Measurements from ENCODE around the gene FER. TPM values are rescaled to one million over a fixed set of nuclear protein-coding genes. Genes with fewer than 3 reads are reported as not detected.

FER gene
- total RNA-seq, 1 donor from 2014 or later = 19.2 TPM

- no peaks in the 10 kb centered on the region for H3K27me3 ChIP-seq
- H3K36me3 ChIP-seq = peaks cover 0 to 3% of the 10 kb centered on the region in 2 donors
- H3K4me1 ChIP-seq = no peaks in the 10 kb centered on the region
- DNase-seq (ENCODE audit: extremely low spot score in 2 of 2) = no peak
- TF ChIP-seq POLR2AphosphoS5 (IDR thresholded peaks at IDR 0.05; ENCODE audit: insufficient read depth in 1 of 2, low read depth in 1 of 2) (no peak), CTCF (IDR thresholded peaks at IDR 0.05) (no peak), POLR2A (IDR thresholded peaks at IDR 0.05) (no peak)
- H3K27ac ChIP-seq = no peak overlapping the region
- H3K4me3 ChIP-seq = no peak overlapping the region
- no peaks in the 10 kb centered on the region for H3K9me3 ChIP-seq
- intact Hi-C loops (cut with DNase I) = no loop called here
Measured at GRCh38 chr5:108946008-108946407, 198.3 kb downstream of the FER start.

GRCh38 chr5:108947164-108947563, 199.5 kb downstream of the FER start:
- peaks cover 0 to 3% of the 10 kb centered on the region in 2 donors for H3K36me3 ChIP-seq
- H3K4me1 ChIP-seq = no peaks in the 10 kb centered on the region
- H3K27ac ChIP-seq = no peak overlapping the region
- H3K9me3 ChIP-seq = no peaks in the 10 kb centered on the region
- H3K27me3 ChIP-seq = no peaks in the 10 kb centered on the region
- TF ChIP-seq CTCF (IDR thresholded peaks at IDR 0.05) (no peak), POLR2A (IDR thresholded peaks at IDR 0.05) (no peak), POLR2AphosphoS5 (IDR thresholded peaks at IDR 0.05; ENCODE audit: insufficient read depth in 1 of 2, low read depth in 1 of 2) (no peak)
- no peak for DNase-seq (ENCODE audit: extremely low spot score in 2 of 2)
- no peak overlapping the region for H3K4me3 ChIP-seq
- intact Hi-C loops (cut with DNase I) = no loop called here

GRCh38 chr5:108950276-108950675, 202.6 kb downstream of the FER start:
- no peak for DNase-seq (ENCODE audit: extremely low spot score in 2 of 2)
- H3K27ac ChIP-seq = no peak overlapping the region

GRCh38 chr5:108953940-108954339, 206.2 kb downstream of the FER start:
- Histone ChIP-seq H3K27me3 (no peaks in the 10 kb centered on the region), H3K9me3 (no peaks in the 10 kb centered on the region), H3K4me3 (no peak overlapping the region), H3K27ac (no peak overlapping the region), H3K4me1 (no peaks in the 10 kb centered on the region), H3K36me3 (no peaks in the 10 kb centered on the region)
- no peak for TF ChIP-seq POLR2AphosphoS5 (IDR thresholded peaks at IDR 0.05; ENCODE audit: insufficient read depth in 1 of 2, low read depth in 1 of 2)
- TF ChIP-seq POLR2A (IDR thresholded peaks at IDR 0.05) = no peak
- no peak for TF ChIP-seq CTCF (IDR thresholded peaks at IDR 0.05)
- intact Hi-C loops (cut with DNase I) = no loop called here
- DNase-seq (ENCODE audit: extremely low spot score in 2 of 2) = no peak

More at GRCh38 chr5:108950276-108950675, 202.6 kb downstream of the FER start:
- Histone ChIP-seq H3K4me3 (no peak overlapping the region), H3K4me1 (no peaks in the 10 kb centered on the region), H3K9me3 (no peaks in the 10 kb centered on the region), H3K27me3 (no peaks in the 10 kb centered on the region), H3K36me3 (peaks cover 0 to 3% of the 10 kb centered on the region in 2 donors)
- TF ChIP-seq POLR2A (IDR thresholded peaks at IDR 0.05) (no peak), CTCF (IDR thresholded peaks at IDR 0.05) (no peak)
- intact Hi-C loops (cut with DNase I) = no loop called here

GRCh38 chr5:108957333-108957732, 209.6 kb downstream of the FER start:
- intact Hi-C loops (cut with DNase I) = no loop called here
- no peaks in the 10 kb centered on the region for H3K36me3 ChIP-seq
- no peak overlapping the region for H3K4me3 ChIP-seq
- no peak for DNase-seq (ENCODE audit: extremely low spot score in 2 of 2)
- no peaks in the 10 kb centered on the region for H3K4me1 ChIP-seq
- TF ChIP-seq POLR2A (IDR thresholded peaks at IDR 0.05) (no peak), POLR2AphosphoS5 (IDR thresholded peaks at IDR 0.05; ENCODE audit: insufficient read depth in 1 of 2, low read depth in 1 of 2) (no peak), CTCF (IDR thresholded peaks at IDR 0.05) (no peak)
- no peak overlapping the region for H3K27ac ChIP-seq
- no peaks in the 10 kb centered on the region for H3K27me3 ChIP-seq
- no peaks in the 10 kb centered on the region for H3K9me3 ChIP-seq
